Astrocyte (in vitro differentiated cells and primary cell): ENCODE results near the gene RBM19. TPM values are rescaled to one million over a fixed set of nuclear protein-coding genes. Genes with fewer than 3 reads are reported as not detected.

Source experiments
- DNase-seq: peaks from one replicate; pipeline ENCODE4 v3.0.0-alpha.2; 2010; ENCODE audit warnings: low read depth
- FAIRE-seq: peaks from 2 replicates; lab custom pipeline; 2011; peaks lifted over from hg19 to GRCh38; lab: Jason Lieb, UNC
- H2AFZ ChIP-seq: 2 replicates; pipeline ENCODE4 v1.6.0; 2012; ENCODE audit warnings: low read depth, low read length, inconsistent platforms
- H3K27ac ChIP-seq: 2 replicates; pipeline ENCODE4 v1.5.1; 2011; ENCODE audit warnings: low read depth, low read length, inconsistent platforms
- H3K27me3 ChIP-seq: 2 replicates; pipeline ENCODE4 v1.6.0; 2011; ENCODE audit warnings: low read length, inconsistent platforms; ENCODE audit not compliant: insufficient read depth
- H3K36me3 ChIP-seq: 2 replicates; pipeline ENCODE4 v1.5.1; 2011; ENCODE audit warnings: low read length, inconsistent platforms; ENCODE audit not compliant: insufficient read depth
- H3K4me1 ChIP-seq: 2 replicates; pipeline ENCODE4 v1.5.1; 2011; ENCODE audit warnings: low read length, inconsistent platforms; ENCODE audit not compliant: insufficient read depth
- H3K4me2 ChIP-seq: 2 replicates; pipeline ENCODE4 v1.6.0; 2012; ENCODE audit warnings: low read length, inconsistent platforms
- H3K4me3 ChIP-seq: 2 replicates; pipeline ENCODE4 v1.5.1; 2011; ENCODE audit warnings: low read depth, mild to moderate bottlenecking, low read length, inconsistent platforms; ENCODE audit not compliant: insufficient read depth
- H3K79me2 ChIP-seq: 2 replicates; pipeline ENCODE4 v1.6.0; 2012; ENCODE audit warnings: mild to moderate bottlenecking, low read length, inconsistent platforms; ENCODE audit not compliant: insufficient read depth
- H3K9ac ChIP-seq: 2 replicates; pipeline ENCODE4 v1.6.0; 2012; ENCODE audit warnings: mild to moderate bottlenecking, low read length, inconsistent platforms
- H3K9me3 ChIP-seq: 2 replicates; pipeline ENCODE4 v1.5.1; 2012; ENCODE audit warnings: low read depth, mild to moderate bottlenecking, low read length, inconsistent platforms; ENCODE audit not compliant: insufficient read depth
- H4K20me1 ChIP-seq: 2 replicates; pipeline ENCODE4 v1.6.0; 2012; ENCODE audit warnings: low read length, inconsistent platforms; ENCODE audit not compliant: insufficient read depth
- H3K27ac Mint-ChIP-seq: one replicate; pipeline ENCODE4 v1.8.0; 2021; ENCODE audit warnings: mild to moderate bottlenecking, mixed read lengths; ENCODE audit not compliant: unreplicated experiment
- H3K27me3 Mint-ChIP-seq: one replicate; pipeline ENCODE4 v1.8.0; 2021; ENCODE audit warnings: low read depth, mixed read lengths; ENCODE audit not compliant: unreplicated experiment
- H3K36me3 Mint-ChIP-seq: one replicate; pipeline ENCODE4 v1.8.0; 2021; ENCODE audit warnings: low read depth, mixed read lengths; ENCODE audit not compliant: unreplicated experiment
- H3K4me1 Mint-ChIP-seq: one replicate; pipeline ENCODE4 v1.8.0; 2021; ENCODE audit warnings: low read depth, mixed read lengths; ENCODE audit not compliant: unreplicated experiment
- H3K4me3 Mint-ChIP-seq: one replicate; pipeline ENCODE4 v1.8.0; 2021; ENCODE audit warnings: mild to moderate bottlenecking, moderate library complexity, mixed read lengths; ENCODE audit not compliant: unreplicated experiment
- H3K9me3 Mint-ChIP-seq: one replicate; pipeline ENCODE4 v1.8.0; 2021; ENCODE audit warnings: mild to moderate bottlenecking, mixed read lengths; ENCODE audit not compliant: unreplicated experiment
- CTCF ChIP-seq: IDR thresholded peaks from 2 replicates; pipeline ENCODE4 v1.5.1; 2011; ENCODE audit warnings: low read depth, mild to moderate bottlenecking, inconsistent platforms, low read length, moderate library complexity; ENCODE audit not compliant: insufficient read depth
- EZH2 ChIP-seq: IDR thresholded peaks from 2 replicates; pipeline ENCODE4 v1.6.1; 2012; ENCODE audit warnings: mild to moderate bottlenecking, low read length, inconsistent platforms; ENCODE audit not compliant: insufficient read depth
- total RNA-seq: library from RNA; stranded (reverse); gene quantifications from 2 replicates; pipeline ENCODE4 v1.2.1, GENCODE V29; 2021

The RBM19 gene
- total RNA-seq, 1 donor from 2014 or later, result 32.3 TPM

DNA sequence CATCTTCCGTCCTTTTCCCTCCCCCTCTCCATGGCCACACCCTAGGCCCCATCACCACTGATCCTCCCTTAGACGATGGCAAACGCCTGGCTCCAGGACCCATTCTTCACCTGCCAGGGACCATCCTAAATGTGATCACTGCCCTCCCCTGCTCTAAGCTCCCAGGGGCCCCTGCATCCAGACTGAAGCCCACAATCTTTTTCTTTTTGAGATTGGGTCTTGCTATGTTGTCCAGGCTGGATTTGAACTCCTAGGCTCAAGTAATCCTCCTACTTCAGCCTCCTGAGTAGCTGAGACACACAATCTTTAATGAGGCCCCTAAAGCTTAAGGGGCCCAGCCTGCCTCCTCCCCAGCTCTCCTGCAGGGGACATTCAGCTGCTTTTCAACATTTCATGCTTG lies 15.3 kb downstream of the RBM19 start:
- no peaks in the 10 kb centered on the region for H3K9me3 Mint-ChIP-seq

GRCh38 chr12:113949321-113950305 lies 16.5 kb downstream of the RBM19 start:
- no peaks in the 10 kb centered on the region for H3K9me3 ChIP-seq
- no peak overlapping the region for H3K4me3 ChIP-seq
- no peak overlapping the region for H3K4me2 ChIP-seq
- H3K36me3 ChIP-seq, result peaks cover 32% of the 10 kb centered on the region
- DNase-seq (no peak), FAIRE-seq (no peak)
- no peaks in the 10 kb centered on the region for H3K27me3 Mint-ChIP-seq
- H3K27me3 ChIP-seq, result no peaks in the 10 kb centered on the region
- H3K4me1 ChIP-seq, result no peaks in the 10 kb centered on the region
- H3K36me3 Mint-ChIP-seq, result peaks cover 12% of the 10 kb centered on the region
- no peak overlapping the region for H3K27ac ChIP-seq
- H3K4me1 Mint-ChIP-seq, result no peaks in the 10 kb centered on the region
- no peak overlapping the region for H3K4me3 Mint-ChIP-seq
- no peaks in the 10 kb centered on the region for H3K79me2 ChIP-seq
- no peaks in the 10 kb centered on the region for H3K9me3 Mint-ChIP-seq
- H4K20me1 ChIP-seq, result no peaks in the 10 kb centered on the region
- no peak overlapping the region for H3K9ac ChIP-seq
- no peak overlapping the region for H2AFZ ChIP-seq
- H3K27ac Mint-ChIP-seq, result no peak overlapping the region
- TF ChIP-seq CTCF (no peak), EZH2 (no peak)

More for the DNA sequence above, 15.3 kb downstream of the RBM19 start:
- H3K27ac Mint-ChIP-seq, result no peak overlapping the region
- DNase-seq (no peak), FAIRE-seq (no peak)
- Histone ChIP-seq H3K4me2 (no peak overlapping the region), H3K9ac (no peak overlapping the region), H3K27ac (no peak overlapping the region), H4K20me1 (no peaks in the 10 kb centered on the region), H3K27me3 (no peaks in the 10 kb centered on the region), H3K9me3 (no peaks in the 10 kb centered on the region), H2AFZ (no peak overlapping the region), H3K79me2 (no peaks in the 10 kb centered on the region), H3K4me1 (no peaks in the 10 kb centered on the region), H3K4me3 (no peak overlapping the region), H3K36me3 (peaks cover 33% of the 10 kb centered on the region)
- TF ChIP-seq CTCF, result no peak
- TF ChIP-seq EZH2, result no peak
- H3K36me3 Mint-ChIP-seq, result peaks cover 12% of the 10 kb centered on the region
- H3K27me3 Mint-ChIP-seq, result no peaks in the 10 kb centered on the region
- no peak overlapping the region for H3K4me3 Mint-ChIP-seq
- no peaks in the 10 kb centered on the region for H3K4me1 Mint-ChIP-seq
